ENCODE results near the gene ZFYVE19.

Gene ZFYVE19

DNA sequence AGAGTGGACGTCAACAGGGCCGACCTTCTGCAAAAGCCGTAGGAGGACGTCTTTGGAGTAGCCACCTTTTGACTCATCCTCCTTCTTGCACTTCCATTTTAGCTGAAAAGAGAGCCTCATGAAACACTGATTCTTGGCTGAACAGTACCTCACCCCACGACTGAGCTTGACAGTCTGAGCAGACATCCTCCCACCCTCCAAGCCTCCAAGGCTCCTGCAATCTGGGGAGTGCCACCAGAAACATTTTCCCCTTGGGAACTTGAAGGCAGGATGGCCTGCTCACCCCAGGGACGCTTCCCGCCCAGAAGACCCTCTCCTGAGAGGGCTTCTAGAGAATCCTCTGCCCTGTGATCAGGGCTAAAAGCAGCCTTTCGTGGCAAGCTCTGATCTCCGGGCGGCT lies 31.9 kb upstream of the ZFYVE19 start:
- no peak for TF ChIP-seq EZH2 (optimal IDR thresholded peaks at IDR 0.05; ENCODE audit: low read depth, low read length)
- no peak for TF ChIP-seq EZH2phosphoT487 (IDR thresholded peaks at IDR 0.05; ENCODE audit: low read length)
- TF ChIP-seq, protein P1, sequence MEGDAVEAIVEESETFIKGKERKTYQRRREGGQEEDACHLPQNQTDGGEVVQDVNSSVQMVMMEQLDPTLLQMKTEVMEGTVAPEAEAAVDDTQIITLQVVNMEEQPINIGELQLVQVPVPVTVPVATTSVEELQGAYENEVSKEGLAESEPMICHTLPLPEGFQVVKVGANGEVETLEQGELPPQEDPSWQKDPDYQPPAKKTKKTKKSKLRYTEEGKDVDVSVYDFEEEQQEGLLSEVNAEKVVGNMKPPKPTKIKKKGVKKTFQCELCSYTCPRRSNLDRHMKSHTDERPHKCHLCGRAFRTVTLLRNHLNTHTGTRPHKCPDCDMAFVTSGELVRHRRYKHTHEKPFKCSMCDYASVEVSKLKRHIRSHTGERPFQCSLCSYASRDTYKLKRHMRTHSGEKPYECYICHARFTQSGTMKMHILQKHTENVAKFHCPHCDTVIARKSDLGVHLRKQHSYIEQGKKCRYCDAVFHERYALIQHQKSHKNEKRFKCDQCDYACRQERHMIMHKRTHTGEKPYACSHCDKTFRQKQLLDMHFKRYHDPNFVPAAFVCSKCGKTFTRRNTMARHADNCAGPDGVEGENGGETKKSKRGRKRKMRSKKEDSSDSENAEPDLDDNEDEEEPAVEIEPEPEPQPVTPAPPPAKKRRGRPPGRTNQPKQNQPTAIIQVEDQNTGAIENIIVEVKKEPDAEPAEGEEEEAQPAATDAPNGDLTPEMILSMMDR (IDR thresholded peaks at IDR 0.05; ENCODE audit: low read length) = no peak
- H3K9ac ChIP-seq (ENCODE audit: low read length) = no peak overlapping the region
- no peaks in the 10 kb centered on the region for H3K9me3 ChIP-seq (replicated peaks; ENCODE audit: insufficient read depth, low read length)
- peaks cover 19% of the 10 kb centered on the region for H3K4me1 ChIP-seq (ENCODE audit: low read length)
- H4K20me1 ChIP-seq (ENCODE audit: insufficient read depth, low read length) = no peaks in the 10 kb centered on the region
- H2AFZ ChIP-seq (ENCODE audit: low read length) = no peak overlapping the region
- DNase-seq = no peak
- no peak overlapping the region for H3K4me3 ChIP-seq (ENCODE audit: low read length)
- no peaks in the 10 kb centered on the region for H3K9me2 ChIP-seq (replicated peaks; ENCODE audit: insufficient read depth, low read length)
- H3K36me3 ChIP-seq (replicated peaks; ENCODE audit: insufficient read depth, low read length) = no peaks in the 10 kb centered on the region
- H3K27ac ChIP-seq (ENCODE audit: low read length) = no peak overlapping the region
- no peaks in the 10 kb centered on the region for H3F3A ChIP-seq (ENCODE audit: insufficient read depth, low read length)
- H3K27me3 ChIP-seq (replicated peaks; ENCODE audit: insufficient read depth, low read length) = no peaks in the 10 kb centered on the region
- no peaks in the 10 kb centered on the region for H3K79me2 ChIP-seq (ENCODE audit: low read length)
- no peak overlapping the region for H3K4me2 ChIP-seq (ENCODE audit: low read depth, low read length)

DNA sequence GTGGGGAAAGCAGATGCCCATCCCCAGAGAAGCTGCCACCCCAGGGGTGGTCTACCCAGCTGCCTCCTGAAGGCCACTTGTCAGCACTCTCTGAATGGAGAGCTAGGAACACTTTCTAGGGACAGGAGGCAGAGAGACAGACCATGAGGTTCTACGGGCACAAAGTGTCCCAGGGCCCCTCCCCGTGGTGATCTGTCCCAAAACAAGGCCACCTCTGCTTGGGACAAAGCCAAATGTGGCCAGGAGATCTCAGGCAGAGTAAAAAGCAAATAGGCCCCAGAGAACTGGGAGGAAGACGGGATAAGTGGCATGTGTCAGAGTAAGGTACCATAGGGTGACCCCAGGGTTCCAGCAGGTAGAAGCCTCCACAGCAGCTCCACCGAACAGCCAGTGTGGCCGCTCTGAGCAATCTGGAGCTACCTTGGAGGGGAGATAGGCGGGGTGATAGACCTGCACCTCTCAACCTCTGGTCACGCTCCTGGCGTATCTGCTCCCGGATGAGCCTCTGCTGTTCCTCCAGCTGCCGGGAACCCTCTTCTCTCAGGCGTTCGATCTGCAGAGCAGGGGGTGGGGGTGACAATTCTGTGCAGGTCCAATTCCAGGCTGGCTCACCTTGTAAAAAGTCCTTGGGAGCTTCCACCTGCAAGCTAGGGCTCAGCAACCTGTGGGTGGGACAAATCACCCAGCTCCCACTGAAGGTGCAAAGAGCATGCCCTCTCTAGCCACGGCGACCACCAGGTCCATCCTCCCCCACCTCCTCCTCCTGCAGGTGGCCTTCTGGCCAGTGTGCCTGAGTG lies 31.0 kb upstream of the ZFYVE19 start:
- Histone ChIP-seq H3K9me2 (replicated peaks; ENCODE audit: insufficient read depth, low read length) (no peaks in the 10 kb centered on the region), H3K79me2 (ENCODE audit: low read length) (no peaks in the 10 kb centered on the region), H3K9ac (ENCODE audit: low read length) (no peak overlapping the region), H3K27me3 (replicated peaks; ENCODE audit: insufficient read depth, low read length) (no peaks in the 10 kb centered on the region), H3K4me1 (ENCODE audit: low read length) (peaks cover 19% of the 10 kb centered on the region), H3K36me3 (replicated peaks; ENCODE audit: insufficient read depth, low read length) (no peaks in the 10 kb centered on the region), H3K4me3 (ENCODE audit: low read length) (no peak overlapping the region), H3K4me2 (ENCODE audit: low read depth, low read length) (peak overlapping the region; percentile 38; the same call in 1 of the 2 replicates), H3K27ac (ENCODE audit: low read length) (no peak overlapping the region), H4K20me1 (ENCODE audit: insufficient read depth, low read length) (no peaks in the 10 kb centered on the region), H3F3A (ENCODE audit: insufficient read depth, low read length) (no peaks in the 10 kb centered on the region), H2AFZ (ENCODE audit: low read length) (no peak overlapping the region), H3K9me3 (replicated peaks; ENCODE audit: insufficient read depth, low read length) (no peaks in the 10 kb centered on the region)
- DNase-seq = no peak
- TF ChIP-seq EZH2 (optimal IDR thresholded peaks at IDR 0.05; ENCODE audit: low read depth, low read length) = no peak
- TF ChIP-seq, protein P1 (IDR thresholded peaks at IDR 0.05; ENCODE audit: low read length) = no peak
- no peak for TF ChIP-seq EZH2phosphoT487 (IDR thresholded peaks at IDR 0.05; ENCODE audit: low read length)

DNA sequence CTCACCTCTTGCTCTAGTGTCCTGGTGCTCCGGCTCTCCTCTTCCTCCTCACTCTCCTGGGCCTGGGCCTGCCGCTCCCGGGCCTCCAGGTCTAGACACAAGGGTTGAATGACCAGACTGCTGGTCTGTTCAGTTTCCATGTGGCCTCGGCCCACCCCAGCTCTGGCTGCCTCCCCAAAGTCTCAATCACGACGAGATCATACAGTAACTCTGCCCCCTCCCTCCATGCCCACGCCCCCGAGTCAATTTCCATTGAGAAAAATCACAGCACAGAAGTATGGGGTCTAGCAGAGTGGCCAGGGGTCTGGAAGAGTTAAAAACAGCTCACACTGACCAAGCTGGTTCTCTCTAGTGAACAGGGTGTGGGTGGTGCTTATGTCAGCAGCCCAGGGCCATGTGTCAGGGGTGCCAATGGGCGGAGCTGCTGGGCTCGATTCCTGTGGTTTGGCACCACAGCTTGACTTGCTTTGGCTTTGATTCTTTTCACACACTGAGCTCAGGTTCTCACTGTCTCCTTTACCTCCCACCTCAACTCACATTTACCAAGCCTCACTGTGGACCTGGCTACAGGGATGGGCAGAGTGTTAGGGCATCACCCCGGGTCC lies 30.2 kb upstream of the ZFYVE19 start:
- Histone ChIP-seq H3K9ac (ENCODE audit: low read length) (no peak overlapping the region), H3K79me2 (ENCODE audit: low read length) (no peaks in the 10 kb centered on the region), H3K4me3 (ENCODE audit: low read length) (no peak overlapping the region), H3K27ac (ENCODE audit: low read length) (peak overlapping the region; percentile 25; the same call in 1 of the 2 replicates), H2AFZ (ENCODE audit: low read length) (no peak overlapping the region), H3K27me3 (replicated peaks; ENCODE audit: insufficient read depth, low read length) (no peaks in the 10 kb centered on the region), H3K36me3 (replicated peaks; ENCODE audit: insufficient read depth, low read length) (no peaks in the 10 kb centered on the region), H4K20me1 (ENCODE audit: insufficient read depth, low read length) (no peaks in the 10 kb centered on the region), H3K4me2 (ENCODE audit: low read depth, low read length) (peak overlapping the region; percentile 38; the same call in 1 of the 2 replicates), H3K4me1 (ENCODE audit: low read length) (peaks cover 19% of the 10 kb centered on the region), H3K9me2 (replicated peaks; ENCODE audit: insufficient read depth, low read length) (no peaks in the 10 kb centered on the region), H3K9me3 (replicated peaks; ENCODE audit: insufficient read depth, low read length) (no peaks in the 10 kb centered on the region), H3F3A (ENCODE audit: insufficient read depth, low read length) (no peaks in the 10 kb centered on the region)
- DNase-seq = peak; percentile 82
- TF ChIP-seq, protein P1 (IDR thresholded peaks at IDR 0.05; ENCODE audit: low read length) = no peak
- TF ChIP-seq EZH2phosphoT487 (IDR thresholded peaks at IDR 0.05; ENCODE audit: low read length) = no peak
- TF ChIP-seq EZH2 (optimal IDR thresholded peaks at IDR 0.05; ENCODE audit: low read depth, low read length) = no peak

All from MM.1S (cell line).